Neural progenitor cell (in vitro differentiated cells): ENCODE measurements around the gene CENPP. TPM values are rescaled to one million over a fixed set of nuclear protein-coding genes. Genes with fewer than 3 reads are reported as not detected.

Source experiments
- DNase-seq: peaks from one replicate; pipeline ENCODE4 v3.0.0-alpha.2; 2016; ENCODE audit warnings: low spot score
- H2AFZ ChIP-seq: fragments of 200-600 bp; sonication (generic); replicated peaks from 2 replicates; pipeline ENCODE4 v1.6.1; 2016; ENCODE audit warnings: antibody characterized with exemption
- H3F3A ChIP-seq: fragments of 200-600 bp; sonication (generic); 2 replicates; pipeline ENCODE4 v1.6.1; 2016; ENCODE audit warnings: antibody characterized with exemption, low read depth
- H3K27ac ChIP-seq: fragments of 200-600 bp; sonication (generic); 2 replicates; pipeline ENCODE4 v1.5.1; 2016; ENCODE audit warnings: mild to moderate bottlenecking
- H3K27me3 ChIP-seq: fragments of 200-600 bp; sonication (generic); 2 replicates; pipeline ENCODE4 v1.6.1; 2016; ENCODE audit warnings: mild to moderate bottlenecking, moderate library complexity
- H3K36me3 ChIP-seq: fragments of 200-600 bp; sonication (generic); 2 replicates; pipeline ENCODE4 v1.5.1; 2016
- H3K4me1 ChIP-seq: fragments of 200-600 bp; sonication (generic); 2 replicates; pipeline ENCODE4 v1.6.1; 2016; ENCODE audit warnings: mixed run types
- H3K4me2 ChIP-seq: fragments of 200-600 bp; sonication (generic); 2 replicates; pipeline ENCODE4 v1.6.1; 2016
- H3K4me3 ChIP-seq: fragments of 200-600 bp; sonication (generic); 2 replicates; pipeline ENCODE4 v1.5.1; 2016
- H3K79me2 ChIP-seq: fragments of 200-600 bp; sonication (generic); 2 replicates; pipeline ENCODE4 v1.6.1; 2016; ENCODE audit warnings: low read depth
- H3K9ac ChIP-seq: fragments of 200-600 bp; sonication (generic); 2 replicates; pipeline ENCODE4 v1.6.1; 2016
- H3K9me3 ChIP-seq: fragments of 200-600 bp; sonication (generic); 2 replicates; pipeline ENCODE4 v1.5.1; 2016; ENCODE audit warnings: low read depth
- H4K20me1 ChIP-seq: fragments of 200-600 bp; sonication (generic); 2 replicates; pipeline ENCODE4 v1.6.1; 2016; ENCODE audit warnings: low read depth
- H3K27ac Mint-ChIP-seq: 3 replicates; pipeline ENCODE4 v1.8.0; 2021; ENCODE audit warnings: mixed read lengths
- H3K27me3 Mint-ChIP-seq: 2 replicates; pipeline ENCODE4 v1.8.0; 2022; ENCODE audit warnings: low read depth, mild to moderate bottlenecking, inconsistent platforms, moderate library complexity, mixed read lengths; ENCODE audit not compliant: insufficient read depth
- H3K36me3 Mint-ChIP-seq: 3 replicates; pipeline ENCODE4 v1.8.0; 2021; ENCODE audit warnings: mixed read lengths
- H3K4me1 Mint-ChIP-seq: 3 replicates; pipeline ENCODE4 v1.8.0; 2021; ENCODE audit warnings: mixed read lengths
- H3K4me3 Mint-ChIP-seq: 3 replicates; pipeline ENCODE4 v1.8.0; 2021; ENCODE audit warnings: mild to moderate bottlenecking, moderate library complexity, mixed read lengths
- H3K9me3 Mint-ChIP-seq: 3 replicates; pipeline ENCODE4 v1.8.0; 2020; ENCODE audit warnings: mixed read lengths
- CTCF ChIP-seq: fragments of 200-600 bp; sonication (generic); IDR thresholded peaks from 2 replicates; pipeline ENCODE4 v1.5.1; 2017; ENCODE audit warnings: antibody characterized with exemption, mild to moderate bottlenecking
- EZH2 ChIP-seq: fragments of 200-600 bp; sonication (generic); IDR thresholded peaks from 2 replicates; pipeline ENCODE4 v1.6.1; 2017; ENCODE audit warnings: antibody characterized with exemption, mild to moderate bottlenecking, moderate library complexity
- EZH2phosphoT487 ChIP-seq: fragments of 200-600 bp; sonication (generic); IDR thresholded peaks from 2 replicates; pipeline ENCODE4 v1.6.1; 2017; ENCODE audit warnings: antibody characterized with exemption
- total RNA-seq: library from RNA; depleted of rRNA; stranded (reverse); fragments of >200 nt; gene quantifications from 2 replicates; pipeline ENCODE4 v1.2.3, GENCODE V29; 2015; ENCODE audit warnings: low replicate concordance

The CENPP gene
- total RNA-seq, 1 donor from 2014 or later = 10.7 TPM

DNA sequence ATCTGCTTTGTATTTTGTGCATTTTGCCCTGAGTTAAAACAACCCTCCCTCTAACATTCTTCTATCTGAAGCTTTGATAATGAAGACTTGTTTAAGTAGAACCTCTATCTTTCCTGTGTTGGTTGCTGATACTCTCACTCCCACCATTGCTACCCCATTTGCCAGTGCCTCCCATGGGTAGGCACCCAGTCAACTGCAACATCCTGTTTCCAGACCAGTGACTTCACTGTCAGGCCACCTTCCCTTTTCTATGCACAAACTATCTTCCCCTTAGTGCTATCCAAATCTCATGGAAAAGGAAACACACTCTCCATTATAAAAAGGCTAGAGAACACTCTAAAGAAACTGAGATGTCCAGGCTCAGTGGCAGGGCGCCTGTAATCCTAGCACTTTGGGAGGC is 26.6 kb upstream of the CENPP start:
- H3K9ac ChIP-seq = no peak overlapping the region
- Mint-ChIP-seq H3K4me1 (peaks cover 8% of the 10 kb centered on the region), H3K36me3 (peaks cover 4% of the 10 kb centered on the region), H3K27ac (no peak overlapping the region), H3K4me3 (no peak overlapping the region), H3K27me3 (no peaks in the 10 kb centered on the region), H3K9me3 (no peaks in the 10 kb centered on the region)
- H3K9me3 ChIP-seq = no peaks in the 10 kb centered on the region
- no peaks in the 10 kb centered on the region for H4K20me1 ChIP-seq
- no peak overlapping the region for H3K4me3 ChIP-seq
- H3K4me2 ChIP-seq = no peak overlapping the region
- peaks cover 13% of the 10 kb centered on the region for H3F3A ChIP-seq
- H3K79me2 ChIP-seq = peaks cover 7% of the 10 kb centered on the region
- peaks cover 7% of the 10 kb centered on the region for H3K4me1 ChIP-seq
- no peak for DNase-seq
- no peak overlapping the region for H2AFZ ChIP-seq
- no peaks in the 10 kb centered on the region for H3K27me3 ChIP-seq
- H3K36me3 ChIP-seq = peaks cover 25% of the 10 kb centered on the region
- no peak for TF ChIP-seq EZH2phosphoT487
- no peak for TF ChIP-seq CTCF
- no peak overlapping the region for H3K27ac ChIP-seq

DNA sequence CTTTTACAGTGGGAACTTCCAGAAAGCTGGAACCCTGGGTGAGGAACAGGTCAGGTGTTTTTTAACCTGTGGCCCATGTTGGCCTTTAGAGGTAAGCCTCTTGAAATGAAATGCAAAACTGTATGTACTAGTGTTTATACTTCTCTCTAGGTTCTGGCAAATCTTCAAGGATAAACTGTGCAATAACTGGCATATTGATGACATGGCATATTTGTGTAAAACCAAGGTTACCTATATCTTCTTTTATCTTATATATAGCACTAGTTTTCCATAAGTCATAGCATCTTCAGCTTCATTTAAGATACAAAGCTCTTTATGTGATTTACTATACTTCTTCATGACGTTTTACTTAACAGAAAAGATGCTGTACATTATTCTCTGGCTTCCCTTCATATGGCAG is 24.8 kb upstream of the CENPP start:
- no peak overlapping the region for H3K27ac ChIP-seq
- no peaks in the 10 kb centered on the region for H3K9me3 Mint-ChIP-seq
- peaks cover 6% of the 10 kb centered on the region for H3F3A ChIP-seq
- no peaks in the 10 kb centered on the region for H3K27me3 Mint-ChIP-seq
- no peak overlapping the region for H3K9ac ChIP-seq
- H4K20me1 ChIP-seq = no peaks in the 10 kb centered on the region
- H3K4me3 ChIP-seq = no peak overlapping the region
- H2AFZ ChIP-seq = no peak overlapping the region
- no peak overlapping the region for H3K4me2 ChIP-seq
- H3K79me2 ChIP-seq = no peaks in the 10 kb centered on the region
- no peaks in the 10 kb centered on the region for H3K9me3 ChIP-seq
- H3K4me1 ChIP-seq = no peaks in the 10 kb centered on the region
- no peaks in the 10 kb centered on the region for H3K27me3 ChIP-seq
- no peak overlapping the region for H3K4me3 Mint-ChIP-seq
- H3K27ac Mint-ChIP-seq = no peak overlapping the region
- no peaks in the 10 kb centered on the region for H3K4me1 Mint-ChIP-seq
- DNase-seq = no peak
- H3K36me3 Mint-ChIP-seq = peaks cover 8% of the 10 kb centered on the region
- no peak for TF ChIP-seq EZH2
- no peak for TF ChIP-seq EZH2phosphoT487
- TF ChIP-seq CTCF = no peak
- peaks cover 31% of the 10 kb centered on the region for H3K36me3 ChIP-seq

DNA sequence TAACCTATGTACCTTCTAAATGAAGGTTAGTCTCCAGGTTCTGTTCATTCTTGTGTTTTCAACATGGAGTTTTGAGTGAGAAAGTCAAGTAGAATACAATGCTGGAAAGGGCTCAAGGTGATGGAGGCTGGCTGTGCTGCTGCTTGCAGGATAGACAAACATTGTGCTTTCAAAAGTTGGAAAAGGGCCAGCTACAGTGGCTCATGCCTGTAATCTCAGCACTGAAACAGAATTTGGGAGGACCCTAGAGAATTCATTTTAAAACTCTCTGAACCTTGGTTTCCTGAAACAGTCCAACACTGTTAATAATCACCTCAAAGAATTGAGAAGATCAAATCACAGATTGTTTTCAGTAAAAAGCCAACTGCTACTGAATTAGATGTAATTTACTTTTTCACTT is 16.9 kb upstream of the CENPP start:
- no peaks in the 10 kb centered on the region for H3K27me3 Mint-ChIP-seq
- Histone ChIP-seq H4K20me1 (no peaks in the 10 kb centered on the region), H3K36me3 (peaks cover 16% of the 10 kb centered on the region), H2AFZ (no peak overlapping the region), H3K4me3 (no peak overlapping the region), H3K4me2 (no peak overlapping the region), H3K9me3 (no peaks in the 10 kb centered on the region), H3K9ac (no peak overlapping the region), H3K27ac (no peak overlapping the region), H3K79me2 (peaks cover 5% of the 10 kb centered on the region), H3F3A (no peaks in the 10 kb centered on the region), H3K4me1 (no peaks in the 10 kb centered on the region), H3K27me3 (no peaks in the 10 kb centered on the region)
- peaks cover 18% of the 10 kb centered on the region for H3K36me3 Mint-ChIP-seq
- no peak for TF ChIP-seq EZH2
- no peak for TF ChIP-seq CTCF
- no peak for TF ChIP-seq EZH2phosphoT487
- DNase-seq = no peak
- no peaks in the 10 kb centered on the region for H3K4me1 Mint-ChIP-seq
- no peaks in the 10 kb centered on the region for H3K9me3 Mint-ChIP-seq
- no peak overlapping the region for H3K4me3 Mint-ChIP-seq
- no peak overlapping the region for H3K27ac Mint-ChIP-seq

DNA sequence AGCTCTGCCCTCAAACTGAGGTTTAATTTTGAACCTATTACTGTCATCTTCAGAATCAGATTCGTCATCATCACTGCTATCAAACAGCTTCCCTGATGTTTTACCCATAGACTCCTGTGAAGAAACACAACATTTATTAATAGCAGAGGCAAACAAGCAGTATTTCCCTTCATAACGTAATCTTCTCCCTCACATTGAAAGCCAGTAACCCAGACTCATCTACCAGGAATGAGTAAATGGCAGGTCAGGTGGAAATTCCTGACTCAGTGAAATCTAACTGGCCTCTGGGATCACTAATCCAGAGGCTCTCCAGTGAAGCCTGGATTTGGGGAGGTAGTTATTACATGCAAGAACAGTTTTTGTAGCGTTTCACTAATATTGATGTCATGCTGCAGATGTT is 15.2 kb upstream of the CENPP start:
- Mint-ChIP-seq H3K27ac (no peak overlapping the region), H3K36me3 (peaks cover 18% of the 10 kb centered on the region), H3K4me3 (no peak overlapping the region), H3K9me3 (no peaks in the 10 kb centered on the region), H3K4me1 (no peaks in the 10 kb centered on the region), H3K27me3 (no peaks in the 10 kb centered on the region)
- peaks cover 12% of the 10 kb centered on the region for H3K36me3 ChIP-seq
- no peak overlapping the region for H3K4me2 ChIP-seq
- no peaks in the 10 kb centered on the region for H3K27me3 ChIP-seq
- no peaks in the 10 kb centered on the region for H3K4me1 ChIP-seq
- no peak for DNase-seq
- no peak overlapping the region for H3K9ac ChIP-seq
- H3K27ac ChIP-seq = no peak overlapping the region
- no peaks in the 10 kb centered on the region for H3K9me3 ChIP-seq
- H4K20me1 ChIP-seq = no peaks in the 10 kb centered on the region
- TF ChIP-seq EZH2phosphoT487 = no peak
- TF ChIP-seq EZH2 = no peak
- no peak for TF ChIP-seq CTCF
- H3K79me2 ChIP-seq = peaks cover 5% of the 10 kb centered on the region
- H3K4me3 ChIP-seq = no peak overlapping the region
- no peak overlapping the region for H2AFZ ChIP-seq
- no peaks in the 10 kb centered on the region for H3F3A ChIP-seq
